ENCODE data around the gene IGF2R. TPM values are rescaled to one million over a fixed set of nuclear protein-coding genes. Genes with fewer than 3 reads are reported as not detected.

Gene IGF2R
- total RNA-seq, 1 experiment from 2014 or later, result 31.5 TPM

- Histone ChIP-seq H3K36me3 (ENCODE audit: low read depth, low read length) (peaks cover 15% of the 10 kb centered on the region; the same call in 1 of the 2 replicates), H3K4me1 (ENCODE audit: insufficient read depth, low read length) (peaks cover 4% of the 10 kb centered on the region), H3K9me2 (replicated peaks; ENCODE audit: low read length) (no peaks in the 10 kb centered on the region), H3K9ac (ENCODE audit: low read length) (no peak overlapping the region), H3K9me3 (ENCODE audit: low read length) (no peaks in the 10 kb centered on the region), H3K79me2 (ENCODE audit: low read length) (no peaks in the 10 kb centered on the region), H3K27me3 (ENCODE audit: low read length) (no peaks in the 10 kb centered on the region), H4K20me1 (ENCODE audit: low read length) (no peaks in the 10 kb centered on the region), H3K4me3 (ENCODE audit: low read length) (no peak overlapping the region), H3K4me2 (ENCODE audit: low read length) (no peak overlapping the region), H3F3A (ENCODE audit: low read length, unreplicated experiment) (no peaks in the 10 kb centered on the region), H2AFZ (ENCODE audit: low read length) (no peak overlapping the region), H3K27ac (ENCODE audit: low read length) (no peak overlapping the region)
- ChIA-PET CTCF (no interaction called here), POLR2A (ENCODE audit: unreplicated experiment) (no interaction called here)
- TF ChIP-seq, protein P1, sequence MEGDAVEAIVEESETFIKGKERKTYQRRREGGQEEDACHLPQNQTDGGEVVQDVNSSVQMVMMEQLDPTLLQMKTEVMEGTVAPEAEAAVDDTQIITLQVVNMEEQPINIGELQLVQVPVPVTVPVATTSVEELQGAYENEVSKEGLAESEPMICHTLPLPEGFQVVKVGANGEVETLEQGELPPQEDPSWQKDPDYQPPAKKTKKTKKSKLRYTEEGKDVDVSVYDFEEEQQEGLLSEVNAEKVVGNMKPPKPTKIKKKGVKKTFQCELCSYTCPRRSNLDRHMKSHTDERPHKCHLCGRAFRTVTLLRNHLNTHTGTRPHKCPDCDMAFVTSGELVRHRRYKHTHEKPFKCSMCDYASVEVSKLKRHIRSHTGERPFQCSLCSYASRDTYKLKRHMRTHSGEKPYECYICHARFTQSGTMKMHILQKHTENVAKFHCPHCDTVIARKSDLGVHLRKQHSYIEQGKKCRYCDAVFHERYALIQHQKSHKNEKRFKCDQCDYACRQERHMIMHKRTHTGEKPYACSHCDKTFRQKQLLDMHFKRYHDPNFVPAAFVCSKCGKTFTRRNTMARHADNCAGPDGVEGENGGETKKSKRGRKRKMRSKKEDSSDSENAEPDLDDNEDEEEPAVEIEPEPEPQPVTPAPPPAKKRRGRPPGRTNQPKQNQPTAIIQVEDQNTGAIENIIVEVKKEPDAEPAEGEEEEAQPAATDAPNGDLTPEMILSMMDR (conservative IDR thresholded peaks at IDR 0.05; ENCODE audit: low read depth, low read length), result no peak
- TF ChIP-seq EZH2 (IDR thresholded peaks at IDR 0.05; ENCODE audit: low read length, unreplicated experiment), result no peak
- no peak for TF ChIP-seq EZH2phosphoT487 (IDR thresholded peaks at IDR 0.05; ENCODE audit: borderline replicate concordance, low read length)
- intact Hi-C loops (cut with micrococcal nuclease), result loop anchor here (5.0 kb wide), 1 partner anchor 211 kb away; no protein-coding TSS in a partner anchor
- no TSS peak for BruUV-seq (replicated peaks)
- DNase-seq, result no peak
- ATAC-seq, result no peak
These were observed 117.9 kb downstream of the IGF2R start for GRCh38 chr6:160086754-160087153.

DNA sequence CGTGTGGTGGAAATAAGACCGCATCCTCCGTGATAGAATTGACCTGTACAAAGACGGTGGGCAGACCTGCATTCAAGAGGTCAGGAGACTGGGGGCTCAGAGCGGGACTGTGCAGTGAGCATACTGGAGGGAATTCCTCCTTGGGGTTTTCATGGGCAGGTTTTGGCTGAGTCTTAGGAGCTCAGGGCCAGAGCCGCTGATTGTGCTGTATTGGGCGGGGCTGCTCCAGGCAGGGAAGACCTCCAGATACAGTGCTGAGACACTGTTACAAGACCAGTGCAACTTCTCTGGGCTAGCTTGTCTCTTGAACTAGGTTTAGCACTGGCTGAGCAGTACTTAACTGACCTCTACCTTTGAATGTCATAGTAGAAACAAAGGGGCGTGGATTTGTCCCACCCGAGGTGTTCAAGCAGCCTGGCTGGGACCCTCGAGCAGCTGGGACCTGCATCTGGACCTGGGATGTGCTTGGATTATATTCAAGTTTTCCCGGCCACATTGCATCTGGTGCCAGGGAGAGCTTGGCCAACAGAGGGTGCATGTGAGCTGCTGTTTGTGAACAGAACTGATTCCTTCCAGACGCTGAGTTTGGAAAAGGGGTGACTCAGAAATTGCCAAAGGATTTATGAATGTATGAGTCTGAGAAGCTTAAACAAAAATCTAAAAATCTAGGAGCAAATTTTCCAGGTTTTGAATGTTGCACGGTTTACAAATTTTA, 119.3 kb downstream of the IGF2R start:
- Histone ChIP-seq H3F3A (ENCODE audit: low read length, unreplicated experiment) (no peaks in the 10 kb centered on the region), H4K20me1 (ENCODE audit: low read length) (no peaks in the 10 kb centered on the region), H3K9me2 (replicated peaks; ENCODE audit: low read length) (no peaks in the 10 kb centered on the region), H3K27me3 (ENCODE audit: low read length) (no peaks in the 10 kb centered on the region), H3K79me2 (ENCODE audit: low read length) (no peaks in the 10 kb centered on the region), H2AFZ (ENCODE audit: low read length) (no peak overlapping the region), H3K36me3 (ENCODE audit: low read depth, low read length) (peaks cover 15% of the 10 kb centered on the region; the same call in 1 of the 2 replicates), H3K9ac (ENCODE audit: low read length) (no peak overlapping the region), H3K4me3 (ENCODE audit: low read length) (no peak overlapping the region), H3K4me2 (ENCODE audit: low read length) (no peak overlapping the region), H3K9me3 (ENCODE audit: low read length) (no peaks in the 10 kb centered on the region), H3K4me1 (ENCODE audit: insufficient read depth, low read length) (peaks cover 4% of the 10 kb centered on the region), H3K27ac (ENCODE audit: low read length) (0 out of 2 replicates have a peak overlapping the region, but pooled peaks have one; percentile 8)
- BruUV-seq (replicated peaks), result no TSS peak
- ChIA-PET POLR2A (ENCODE audit: unreplicated experiment) (no interaction called here), CTCF (interaction anchor here (0.6 to 1.2 kb wide), 4 partner anchors 50 to 433 kb away, joined by 3 to 6 read pairs (median 4); no protein-coding TSS in a partner anchor)
- no peak for TF ChIP-seq EZH2phosphoT487 (IDR thresholded peaks at IDR 0.05; ENCODE audit: borderline replicate concordance, low read length)
- TF ChIP-seq, protein P1 (conservative IDR thresholded peaks at IDR 0.05; ENCODE audit: low read depth, low read length), result peak; percentile 81
- DNase-seq (peak; percentile 78), ATAC-seq (peak; percentile 89)
- intact Hi-C loops (cut with micrococcal nuclease), result loop anchor here (1.0 to 5.0 kb wide), 3 partner anchors 209 to 446 kb away; no protein-coding TSS in a partner anchor
